GM12875 (cell line): Measurements from ENCODE around the gene FAAP20.
A peak's percentile ranks its signal among the peaks of the same experiment; 100 is the strongest.

ENCODE experiments used
- H3K4me3 ChIP-seq: one replicate; pipeline ENCODE4 v1.5.1; 2011; ENCODE audit warnings: low read depth, low read length, control low read depth
- CTCF ChIP-seq: IDR thresholded peaks from 2 replicates; pipeline ENCODE4 v1.5.1; 2011; ENCODE audit warnings: low read depth, mild to moderate bottlenecking, control low read depth, inconsistent platforms, low read length, moderate library complexity, borderline replicate concordance; ENCODE audit not compliant: insufficient read depth

The FAAP20 gene

GRCh38 chr1:2233468-2233867, 38.9 kb upstream of the FAAP20 start:
- no peak overlapping the region for H3K4me3 ChIP-seq
- TF ChIP-seq CTCF, result no peak

GRCh38 chr1:2232916-2233438, 38.4 kb upstream of the FAAP20 start:
- no peak overlapping the region for H3K4me3 ChIP-seq
- TF ChIP-seq CTCF, result no peak

- TF ChIP-seq CTCF, result no peak
- H3K4me3 ChIP-seq, result no peak overlapping the region
These were observed 37.8 kb upstream of the FAAP20 start for GRCh38 chr1:2232255-2232915.

GRCh38 chr1:2231532-2232254, 37.1 kb upstream of the FAAP20 start:
- TF ChIP-seq CTCF, result no peak
- H3K4me3 ChIP-seq, result no peak overlapping the region

GRCh38 chr1:2230781-2231531, 36.4 kb upstream of the FAAP20 start:
- H3K4me3 ChIP-seq, result no peak overlapping the region
- no peak for TF ChIP-seq CTCF

- peak overlapping the region; percentile 74 for H3K4me3 ChIP-seq
- no peak for TF ChIP-seq CTCF
These were observed 35.5 kb upstream of the FAAP20 start for GRCh38 chr1:2229911-2230731.
